HUDEP-2 (cell line): ENCODE measurements around the gene NFATC2.
A peak's percentile ranks its signal among the peaks of the same experiment; 100 is the strongest.
"Not testable (repeated sequence)": the region's sequence is repeated elsewhere in the genome, so short reads cannot be mapped to it uniquely, and the experiment has no call there.

Experiments
- DNase-seq, 76 experiments: peaks; one replicate each; lab custom pipeline; 2025; ENCODE audit not compliant: unreplicated experiment in 76 of 76; lab: John Stamatoyannopoulos, UW

Gene NFATC2

DNA sequence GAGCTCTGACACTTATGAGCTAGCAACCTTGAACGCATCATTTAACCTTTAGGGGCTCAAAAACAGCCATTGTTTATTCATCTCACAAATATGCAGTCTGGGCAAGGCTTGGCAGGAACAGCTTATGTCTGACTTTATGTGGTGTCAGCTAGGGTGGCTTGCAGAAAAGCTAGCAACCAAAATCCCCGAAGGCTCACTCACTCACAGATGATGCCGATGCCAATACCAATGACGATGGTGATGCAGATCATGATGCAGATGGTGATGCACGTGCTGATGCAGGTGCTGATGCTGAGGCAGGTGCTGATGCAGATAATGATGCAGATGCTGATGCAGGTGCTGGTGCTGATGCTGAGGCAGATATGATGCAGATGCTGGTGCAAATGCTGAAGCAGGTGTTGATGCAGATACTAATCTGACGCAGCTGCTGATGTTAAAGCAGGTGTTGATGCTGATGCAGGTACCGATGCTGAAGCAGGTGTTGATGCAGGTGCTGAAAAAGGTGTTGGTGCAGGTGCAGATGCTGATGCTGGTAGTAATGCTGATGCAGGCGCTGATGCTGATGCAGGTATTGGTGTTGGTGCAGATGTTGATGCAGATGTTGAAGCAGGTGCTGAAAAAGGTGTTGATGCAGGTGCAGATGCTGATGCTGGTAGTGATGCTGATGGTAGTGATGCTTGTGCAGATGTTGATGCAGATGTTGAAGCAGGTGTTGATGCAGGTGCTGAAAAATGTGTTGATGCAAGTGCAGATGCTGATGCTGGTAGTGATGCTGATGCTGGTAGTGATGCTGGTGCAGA lies 195.6 kb downstream of the NFATC2 start:
- DNase-seq = no peak

DNA sequence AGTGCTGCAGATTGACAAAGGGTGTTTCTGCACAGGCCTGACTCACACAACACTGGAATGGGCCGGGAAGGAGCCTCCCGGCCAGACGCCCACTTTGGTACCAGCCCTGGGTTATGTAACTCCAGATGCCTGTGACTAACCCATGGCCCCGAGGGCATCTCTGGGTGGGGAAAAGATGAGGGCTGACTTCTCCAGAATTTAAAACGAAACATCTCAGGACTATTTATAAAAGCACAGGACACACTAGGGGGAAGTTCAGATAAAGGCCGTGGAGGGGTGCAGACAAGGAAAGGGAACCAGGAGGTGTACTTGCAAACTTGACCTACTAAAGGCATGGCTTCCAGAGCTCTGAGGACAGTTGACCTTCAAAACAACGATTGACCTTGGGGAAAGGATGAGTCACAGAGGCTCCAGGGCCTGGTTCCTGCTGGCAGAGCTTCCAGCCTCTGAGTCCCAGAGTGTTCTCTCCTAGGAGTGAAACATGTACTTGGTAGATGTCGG lies 196.9 kb downstream of the NFATC2 start:
- no peak for DNase-seq

DNA sequence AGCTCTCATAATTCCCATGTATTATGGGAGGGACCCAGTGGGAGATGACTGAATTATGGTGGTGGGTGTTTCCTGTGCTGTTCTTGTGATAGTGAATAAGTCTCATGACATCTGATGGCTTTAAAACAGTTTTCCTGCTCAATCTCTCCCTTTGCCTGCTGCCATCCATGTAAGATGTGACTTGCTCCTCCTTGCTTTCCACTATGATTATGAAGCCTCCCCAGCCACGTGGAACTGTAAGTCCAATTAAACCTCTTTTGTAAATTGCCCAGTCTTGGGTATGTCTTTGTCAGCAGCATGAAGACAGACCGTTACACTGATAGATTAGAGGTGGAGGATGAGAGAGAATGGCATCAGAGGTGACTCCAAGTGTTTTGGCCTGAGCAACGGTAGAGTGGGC lies 198.7 kb downstream of the NFATC2 start:
- DNase-seq = not testable (repeated sequence)

DNA sequence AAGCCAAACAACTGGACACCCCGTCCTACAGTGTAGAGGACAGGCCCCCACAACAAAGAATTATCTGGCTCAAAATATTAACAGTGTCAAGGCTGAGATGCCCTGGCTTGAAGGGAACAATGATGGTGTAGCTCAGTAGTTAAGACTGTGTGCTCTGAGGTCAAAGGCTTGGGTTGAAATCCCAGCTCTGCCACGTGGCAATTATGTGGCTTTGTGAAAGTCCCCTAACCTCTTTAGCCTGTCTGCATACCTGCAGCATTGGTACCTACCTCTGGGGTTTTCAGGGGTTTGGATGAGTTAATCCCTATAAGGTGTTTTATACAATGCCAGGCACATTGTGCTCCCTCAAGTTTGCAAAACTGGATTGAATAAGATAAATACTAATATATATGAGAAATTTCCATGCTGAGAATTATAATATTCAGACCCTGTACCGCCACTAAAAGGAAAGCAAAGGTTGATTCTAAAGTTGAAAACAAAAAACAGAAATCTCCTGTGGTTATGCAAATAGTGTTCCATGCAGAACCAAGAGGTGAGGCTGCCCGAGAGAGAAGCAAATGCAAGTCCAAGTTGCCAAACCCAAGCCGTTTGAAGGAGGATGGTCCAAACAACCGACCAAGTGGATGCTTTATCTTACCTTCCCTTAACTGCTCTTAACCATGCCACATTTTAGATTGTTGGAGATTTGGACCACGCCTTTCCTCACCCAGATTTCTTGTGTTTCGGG lies 199.8 kb downstream of the NFATC2 start:
- no peak for DNase-seq

DNA sequence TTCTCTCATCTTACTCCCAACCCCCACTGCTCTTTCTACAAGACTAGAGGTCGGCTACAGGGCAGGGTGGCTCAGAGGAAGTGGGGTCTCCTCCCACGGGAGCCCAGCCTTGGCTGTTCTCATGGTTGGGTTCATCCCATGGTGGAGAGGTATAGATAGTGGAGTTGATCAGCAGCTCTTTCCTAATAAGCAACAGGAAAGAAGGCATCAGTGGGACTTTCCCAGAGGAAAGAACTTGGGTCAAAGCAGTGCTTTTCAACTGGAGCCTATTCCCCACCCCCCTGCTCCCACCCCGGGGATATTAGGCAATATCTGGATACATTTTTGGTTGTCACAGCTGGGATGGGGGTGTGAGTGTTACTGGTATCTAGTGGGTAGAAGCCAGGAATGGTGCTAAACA lies 200.9 kb downstream of the NFATC2 start:
- DNase-seq = no peak

DNA sequence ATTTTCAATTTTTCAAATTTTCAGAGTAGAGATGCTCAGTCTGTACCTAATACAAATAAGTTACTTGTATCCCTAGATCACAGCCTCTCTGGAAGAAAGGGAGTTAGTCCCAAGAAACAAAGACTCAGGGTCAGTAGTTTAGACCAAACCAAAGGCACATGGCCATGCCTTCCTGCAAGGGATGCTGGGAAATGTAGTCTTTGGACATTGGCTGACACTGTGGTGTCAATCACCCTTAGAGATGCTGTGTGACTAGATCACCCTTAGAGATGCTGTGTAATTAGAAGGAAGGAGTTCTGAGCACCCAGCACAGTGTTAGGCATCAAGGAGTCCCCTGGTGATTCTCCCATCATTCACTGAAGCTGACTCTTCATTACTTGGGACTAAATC lies 202.1 kb downstream of the NFATC2 start:
- DNase-seq = peak in 1 of 76 experiments; percentile 1

DNA sequence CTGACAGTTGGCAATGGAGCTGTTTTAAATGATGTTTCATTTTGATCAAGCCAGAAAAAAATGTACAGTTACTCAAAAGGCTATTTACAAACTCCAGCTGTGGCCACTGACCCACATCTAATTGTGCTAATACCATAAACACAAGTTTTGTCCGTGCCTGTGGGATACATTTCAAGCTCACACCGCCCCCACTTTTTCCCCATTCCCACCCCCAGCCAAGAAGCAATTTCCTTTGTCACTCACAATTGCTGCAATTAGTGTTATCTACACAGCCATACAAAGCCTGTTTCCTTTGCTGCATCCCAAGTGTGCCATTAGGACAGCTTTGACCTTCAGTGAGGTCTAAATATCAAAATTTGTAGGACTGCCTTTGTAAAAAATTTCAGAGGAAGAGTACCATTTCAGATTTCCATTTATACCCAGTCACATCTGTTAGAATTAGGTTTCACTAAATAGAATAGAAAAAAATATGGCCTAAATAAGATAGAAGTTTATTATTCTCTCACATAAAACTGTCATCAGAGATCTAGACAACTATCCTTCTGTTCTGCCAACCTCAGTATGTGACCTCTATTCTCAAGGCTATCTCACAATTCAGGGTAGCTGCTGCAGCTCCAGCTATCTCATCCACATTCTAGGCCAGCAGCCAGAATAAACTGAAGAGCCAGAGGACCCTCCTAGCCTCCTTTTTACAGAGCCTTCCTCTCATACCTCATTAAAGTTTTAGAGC lies 202.6 kb downstream of the NFATC2 start:
- no peak for DNase-seq

DNA sequence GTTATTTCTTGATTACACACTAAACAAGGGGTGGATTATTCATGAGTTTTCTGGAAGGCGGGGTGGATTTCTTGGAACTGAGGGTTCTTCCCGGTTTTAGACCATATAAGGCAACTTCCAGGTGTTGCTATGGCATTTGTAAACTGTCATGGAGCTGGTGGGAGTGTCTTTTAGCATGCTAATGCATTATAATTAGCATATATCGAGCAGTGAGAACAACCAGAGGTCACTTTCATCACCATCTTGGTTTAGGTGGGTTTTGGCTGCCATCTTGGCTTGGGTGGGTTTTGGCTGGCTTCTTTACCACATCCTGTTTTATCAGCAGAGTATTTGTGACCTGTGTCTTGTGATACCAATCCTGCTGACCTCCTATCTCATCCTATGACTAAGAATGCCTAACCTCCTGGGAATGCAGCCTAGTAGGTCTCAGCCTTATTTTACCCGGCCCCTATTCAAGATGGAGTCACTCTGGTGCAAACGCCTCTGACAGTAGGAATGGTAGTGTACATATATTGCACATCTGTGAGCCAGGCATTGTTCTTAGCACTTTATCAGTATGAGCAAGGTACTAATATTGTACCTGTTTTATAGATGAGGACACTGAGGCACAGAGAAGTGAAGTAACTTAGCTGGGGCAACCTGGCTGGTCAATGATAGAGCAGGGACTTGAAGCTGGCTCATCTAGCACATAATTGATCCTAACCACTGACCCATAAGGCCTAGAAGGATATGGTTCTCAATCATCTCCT lies 203.7 kb downstream of the NFATC2 start:
- DNase-seq = peak in 11 of 76 experiments; percentile 3 to 35 (median 14)

DNA sequence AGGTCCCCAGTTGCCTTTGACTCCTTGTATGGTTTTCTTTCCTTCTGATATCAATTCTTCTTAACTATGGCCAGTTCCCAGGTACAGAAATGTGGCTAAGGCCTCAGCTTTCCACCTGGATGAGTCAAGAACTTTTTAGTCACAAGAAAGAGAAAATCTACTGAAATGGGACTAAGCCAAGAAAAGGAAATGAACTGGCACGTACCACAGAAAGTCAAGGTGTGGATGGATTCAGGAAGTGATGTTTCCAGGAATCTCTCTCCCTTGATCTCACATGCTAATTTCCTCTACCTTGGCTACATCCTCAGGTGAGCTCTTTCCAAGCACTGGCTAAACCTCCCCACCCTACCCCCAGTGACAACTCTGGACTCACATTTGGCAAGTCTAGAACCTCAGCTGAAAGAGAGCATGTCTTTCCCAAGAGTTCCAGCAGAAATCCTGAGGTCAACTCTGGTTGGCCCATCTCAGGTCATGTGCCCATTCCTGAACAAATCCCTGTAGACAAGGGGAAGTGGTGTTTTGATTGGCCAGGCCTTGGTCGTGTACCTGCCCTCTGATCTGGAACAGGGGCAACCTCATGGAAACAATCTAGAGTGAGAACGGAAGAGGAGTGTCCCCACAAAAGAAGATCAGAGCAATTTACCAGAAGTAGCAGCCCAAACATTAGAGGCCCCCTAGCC lies 205.3 kb downstream of the NFATC2 start:
- DNase-seq = no peak
